NCI-H345 treated with DMSO at 0.1 percent for 48 hours (cell line): ENCODE results near the gene TOX3.
A peak's percentile ranks its signal among the peaks of the same experiment; 100 is the strongest.

Experiments used
- DNase-seq: peaks from one replicate; lab custom pipeline; 2025; ENCODE audit not compliant: unreplicated experiment; lab: John Stamatoyannopoulos, UW

Gene TOX3

GRCh38 chr16:52494145-52494544, 52.8 kb downstream of the TOX3 start:
- no peak for DNase-seq

DNA sequence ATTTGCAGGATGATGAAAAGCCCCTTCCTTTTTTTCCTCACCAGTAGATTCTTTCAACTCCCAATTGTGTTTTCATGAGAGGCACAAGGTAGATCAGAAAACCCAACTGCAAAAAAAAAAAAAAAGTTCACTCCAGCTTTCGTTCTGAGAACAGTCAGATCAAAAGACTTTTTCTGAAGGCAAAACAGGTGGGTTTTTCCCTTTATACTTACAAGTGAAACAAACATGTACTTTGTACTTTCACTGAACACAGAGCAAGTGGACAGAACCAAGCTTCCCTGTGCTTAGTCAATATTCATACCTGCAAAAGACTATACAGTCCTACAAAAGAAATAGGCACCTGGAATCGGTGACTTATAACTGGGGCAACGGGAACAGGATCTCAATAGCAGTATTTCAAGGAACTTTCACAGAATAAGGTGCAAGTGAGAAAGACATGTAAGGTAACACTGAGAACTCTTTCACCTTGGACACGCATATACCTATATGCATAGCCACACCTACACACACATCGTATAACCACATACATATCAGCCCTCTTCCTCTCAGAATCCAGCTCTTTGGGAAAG, 54.1 kb downstream of the TOX3 start:
- no peak for DNase-seq

DNA sequence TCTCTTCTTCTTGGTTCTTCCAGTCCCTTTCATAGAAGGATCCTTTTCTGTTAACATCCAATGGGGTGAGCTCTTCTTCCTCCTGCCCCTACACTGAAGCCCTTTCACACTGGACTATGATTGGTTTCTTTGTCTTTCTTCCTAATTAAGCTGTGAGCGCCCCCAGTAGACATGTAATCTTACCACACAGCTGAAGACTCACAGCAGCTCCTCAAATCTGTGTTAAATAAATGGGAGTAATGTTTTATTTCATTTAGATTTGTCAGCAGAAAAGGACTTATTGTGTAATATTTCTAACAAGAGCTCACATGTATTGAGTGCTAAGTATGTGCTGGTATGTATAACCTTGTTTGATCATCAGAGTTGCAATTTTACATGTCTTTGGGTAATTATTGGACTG, 55.7 kb downstream of the TOX3 start:
- no peak for DNase-seq

- no peak for DNase-seq
These were observed 57.0 kb downstream of the TOX3 start for GRCh38 chr16:52489894-52490293.

DNA sequence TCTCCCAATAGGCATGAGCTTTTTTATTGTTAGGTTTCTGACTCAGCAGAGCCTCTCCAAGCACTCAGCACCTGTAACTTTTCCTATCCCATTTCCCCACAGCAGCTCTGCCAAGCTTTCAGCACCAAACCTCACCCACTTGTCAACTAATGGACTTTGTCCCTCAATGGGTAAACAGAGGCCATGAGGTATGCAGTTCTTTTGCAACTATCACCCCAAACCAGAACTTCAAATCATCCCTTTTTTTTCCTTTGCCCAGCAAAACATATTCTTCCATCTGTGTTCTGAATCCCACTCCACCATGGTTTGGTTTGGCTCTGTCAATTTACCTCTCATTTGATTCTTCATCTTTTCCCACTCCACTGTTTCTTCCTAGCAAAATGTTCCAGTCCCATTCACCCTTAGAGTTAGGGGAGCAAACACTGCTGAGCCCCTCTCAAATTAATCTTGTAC, 58.1 kb downstream of the TOX3 start:
- no peak for DNase-seq

GRCh38 chr16:52487849-52488457, 59.0 kb downstream of the TOX3 start:
- DNase-seq: no peak

DNA sequence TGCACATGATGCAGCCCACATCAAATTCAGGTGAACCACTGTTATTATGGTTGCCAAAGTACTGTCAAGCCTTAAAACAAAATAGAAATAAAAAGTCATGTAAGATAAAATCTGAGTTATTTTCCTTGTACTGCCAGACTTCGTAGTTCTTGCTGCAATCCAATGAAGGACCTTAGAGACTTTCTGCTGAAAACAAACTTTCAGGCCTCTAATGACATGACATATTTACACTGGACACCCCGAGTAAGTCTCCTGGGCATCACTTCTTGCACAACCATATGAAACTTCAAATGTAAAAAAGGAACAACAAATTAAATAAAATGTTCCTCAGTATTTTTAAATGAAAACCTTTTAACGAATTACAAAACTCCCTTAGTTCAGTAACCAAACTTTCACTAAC, 66.7 kb downstream of the TOX3 start:
- DNase-seq: no peak

DNA sequence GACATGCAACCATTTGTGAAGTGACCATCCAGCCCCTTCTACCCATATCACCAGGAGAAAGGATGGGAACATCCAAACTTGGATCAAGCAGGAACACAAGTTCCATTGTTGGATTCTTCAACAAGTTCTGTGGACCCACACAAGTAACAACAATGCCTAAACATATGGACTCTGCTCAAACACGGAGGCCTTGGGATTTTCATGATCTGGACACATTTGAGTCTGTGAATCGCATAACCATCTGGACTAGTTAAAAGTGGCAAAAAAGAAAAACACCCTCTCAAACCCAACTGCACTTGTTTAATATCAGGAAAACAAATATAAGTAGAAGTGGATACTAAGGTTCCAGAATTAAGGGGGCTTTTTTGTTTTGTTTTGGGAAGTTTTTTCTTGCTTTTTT, 70.8 kb downstream of the TOX3 start:
- DNase-seq: no peak

DNA sequence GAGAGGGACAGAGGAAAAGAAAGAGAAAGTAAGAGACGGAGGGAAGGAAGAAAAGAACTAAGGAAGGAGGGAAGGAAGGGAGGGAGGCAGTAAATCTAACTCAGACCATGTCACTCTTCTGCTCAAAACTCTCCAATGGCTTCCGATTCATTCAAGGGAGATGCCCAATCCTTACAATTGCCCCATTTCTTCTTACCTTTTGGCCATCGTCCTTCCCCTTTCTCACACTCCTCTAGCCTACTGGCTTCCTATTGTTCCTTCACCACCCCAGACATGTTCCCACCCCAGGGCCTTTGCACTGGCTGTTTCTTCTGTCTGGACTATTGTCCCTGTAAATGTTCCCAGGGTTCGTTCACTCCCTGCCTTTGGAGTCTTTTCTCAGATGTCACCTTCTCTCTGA, 72.3 kb downstream of the TOX3 start:
- no peak for DNase-seq

DNA sequence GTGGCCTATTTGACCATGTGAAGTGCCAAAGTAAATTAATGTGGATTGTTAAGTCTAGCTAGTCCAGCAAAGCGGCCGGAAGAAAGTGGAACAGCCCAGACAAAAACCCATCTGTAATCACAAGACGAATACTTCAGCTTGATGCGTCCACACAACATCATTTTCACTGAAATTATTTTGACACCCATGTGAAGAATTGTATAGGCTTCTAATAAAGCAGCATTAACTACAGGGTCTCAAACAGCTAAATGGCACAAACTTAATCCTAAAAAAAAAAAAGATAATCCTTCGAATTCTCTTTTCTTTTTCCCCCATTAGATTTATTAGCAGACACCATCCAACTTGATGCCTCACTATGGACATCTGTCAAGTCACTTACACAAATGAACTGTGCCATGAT, 73.8 kb downstream of the TOX3 start:
- DNase-seq: no peak

DNA sequence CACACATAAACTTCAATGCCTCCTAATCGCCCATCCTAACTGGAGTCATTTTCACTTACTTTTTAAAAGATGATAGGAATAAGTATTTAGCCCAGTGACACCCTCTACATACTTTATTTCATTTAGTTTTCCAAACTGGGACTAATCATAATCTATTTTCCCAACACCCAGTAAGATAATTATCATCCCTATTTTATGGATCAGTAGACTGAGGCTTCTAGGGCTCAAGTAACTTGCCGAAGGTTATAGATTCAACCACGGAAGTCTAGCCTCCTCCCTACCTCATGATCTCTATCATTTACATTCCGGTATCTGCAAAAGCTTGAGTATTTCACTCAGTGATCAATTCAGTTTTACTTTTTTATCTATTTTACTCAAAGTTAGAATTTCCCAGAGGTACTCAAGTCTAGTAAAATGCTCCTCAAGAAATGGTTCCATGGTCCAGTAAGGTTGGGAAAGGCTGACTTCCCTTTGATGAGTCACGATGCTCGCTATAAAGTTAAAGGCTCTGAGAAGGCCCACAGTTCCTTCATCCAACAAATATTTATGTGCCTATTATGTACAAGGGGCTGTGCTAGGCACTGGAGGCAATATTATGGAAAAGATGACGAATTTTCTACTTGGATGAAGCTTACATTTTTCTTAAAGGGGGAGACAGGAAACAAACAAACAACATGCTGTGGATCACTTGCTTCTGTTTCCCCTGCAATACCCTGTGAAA, 75.1 kb downstream of the TOX3 start:
- no peak for DNase-seq

DNA sequence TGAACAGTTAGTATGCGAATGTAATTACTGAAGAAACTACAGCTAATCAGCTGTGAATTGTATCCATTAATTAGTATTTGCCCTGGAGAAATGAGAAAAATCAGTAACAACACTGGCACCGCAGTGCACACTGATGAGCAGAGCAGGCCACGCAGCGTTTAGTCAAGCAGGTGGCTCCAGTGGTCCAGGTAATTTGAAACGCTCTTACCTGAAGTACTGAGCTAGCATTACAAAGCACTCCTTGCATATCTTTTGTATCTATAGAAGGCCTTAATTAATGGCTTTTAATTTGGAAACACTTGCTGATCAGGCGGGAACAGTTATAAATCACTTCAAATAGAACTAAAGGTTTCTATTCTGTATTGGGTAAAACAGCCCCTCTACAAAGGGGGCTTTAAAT, 76.4 kb downstream of the TOX3 start:
- DNase-seq: peak; percentile 65

DNA sequence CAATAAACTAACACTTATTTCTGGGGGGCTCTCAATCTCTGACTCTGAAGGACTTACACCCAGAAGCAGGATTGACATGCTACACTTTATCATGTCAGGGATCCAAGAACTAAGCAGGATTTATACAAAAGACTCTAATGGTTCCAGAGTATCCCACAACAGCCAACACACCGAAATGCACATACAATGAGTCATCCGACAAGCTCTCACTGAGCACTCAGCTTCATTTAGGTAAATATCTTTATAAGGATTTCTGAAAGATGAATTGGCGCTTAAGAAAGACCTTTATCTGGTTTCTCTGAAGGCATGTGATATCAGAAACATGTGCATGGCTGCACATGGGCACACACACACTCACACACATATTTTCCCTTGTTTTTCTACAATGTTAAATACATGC, 77.2 kb downstream of the TOX3 start:
- peak; percentile 26 for DNase-seq

DNA sequence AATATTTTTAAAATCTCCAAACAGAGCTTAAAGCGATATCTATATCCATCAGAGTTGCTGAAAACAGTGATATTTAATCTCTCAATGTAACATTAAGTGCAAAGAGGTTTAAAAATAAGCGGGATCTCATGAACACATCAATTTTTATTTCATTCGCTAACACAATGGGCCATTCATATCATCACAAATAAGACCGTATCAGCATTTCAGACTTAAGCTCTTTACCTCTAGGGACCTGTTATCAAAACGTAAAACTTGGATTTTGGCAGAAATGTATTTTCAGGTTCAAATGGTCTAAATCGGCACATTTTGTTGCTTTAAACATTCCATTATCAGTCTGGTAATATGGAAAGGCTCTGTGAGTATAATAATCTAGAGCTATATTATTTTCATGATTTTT, 77.9 kb downstream of the TOX3 start:
- no peak for DNase-seq

- DNase-seq: no peak
These were observed 79.2 kb downstream of the TOX3 start for GRCh38 chr16:52467753-52468152.

GRCh38 chr16:52466994-52467393, 79.9 kb downstream of the TOX3 start:
- DNase-seq: peak; percentile 72

DNA sequence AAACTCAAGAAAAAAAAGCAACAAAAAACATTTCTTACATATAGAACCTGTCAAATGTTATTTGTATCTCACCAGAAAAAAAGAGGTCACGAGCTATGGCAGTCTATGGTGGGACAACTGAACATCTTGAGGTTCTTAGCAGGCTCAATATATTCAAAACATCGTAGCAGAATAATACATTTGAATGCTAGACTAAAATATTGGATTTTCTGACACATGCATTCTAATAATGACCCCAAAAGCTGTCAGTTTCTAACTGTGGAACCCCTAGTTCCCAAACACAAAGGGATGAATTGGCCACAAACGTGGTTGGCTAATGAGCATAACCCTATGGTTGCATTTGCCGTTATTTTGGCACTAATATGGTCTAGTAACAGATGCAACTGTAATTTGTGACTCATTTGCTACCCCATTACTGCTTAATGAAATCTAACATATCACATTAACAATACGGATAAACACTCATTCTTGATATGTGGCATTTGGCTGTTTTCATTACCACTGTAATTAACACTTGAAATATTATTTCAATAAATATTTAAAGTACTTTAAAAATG, 81.2 kb downstream of the TOX3 start:
- no peak for DNase-seq

DNA sequence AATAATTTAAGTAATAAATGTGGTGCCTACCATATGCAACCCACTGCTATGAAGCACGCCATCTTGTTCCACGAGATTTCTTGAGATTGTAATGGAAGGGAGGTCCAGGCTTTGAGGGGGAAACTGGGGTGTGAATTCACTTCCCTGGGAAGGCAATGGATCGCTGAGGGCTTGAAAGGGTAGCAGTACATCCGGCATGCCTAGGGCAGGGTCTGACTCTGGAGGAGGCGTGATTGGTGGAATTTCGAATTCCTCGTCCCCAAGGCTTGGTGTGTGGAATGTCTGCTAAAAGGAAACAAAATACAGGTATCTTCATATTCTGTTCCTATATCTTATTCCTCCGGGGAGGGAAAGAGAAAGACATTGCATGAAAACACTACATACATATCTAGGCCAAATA, 83.0 kb downstream of the TOX3 start:
- no peak for DNase-seq

DNA sequence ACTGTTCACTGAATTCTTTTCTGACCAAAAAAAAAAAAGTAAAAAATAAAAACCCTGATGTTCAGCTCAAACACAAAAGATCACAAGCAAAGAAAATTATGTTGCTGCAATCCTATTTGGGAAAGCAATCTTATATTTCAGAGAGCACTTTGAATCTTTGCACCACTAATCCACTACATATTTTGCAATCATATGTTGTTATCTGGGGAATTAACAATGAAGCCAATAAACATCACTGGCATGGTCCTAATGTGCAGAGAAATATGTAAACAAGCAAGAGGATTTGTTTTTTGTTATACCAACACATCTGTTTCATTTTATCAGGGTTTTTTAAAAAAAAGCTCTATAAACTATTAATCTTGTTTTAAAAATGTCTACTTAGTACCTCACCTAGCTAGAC, 84.1 kb downstream of the TOX3 start:
- no peak for DNase-seq

DNA sequence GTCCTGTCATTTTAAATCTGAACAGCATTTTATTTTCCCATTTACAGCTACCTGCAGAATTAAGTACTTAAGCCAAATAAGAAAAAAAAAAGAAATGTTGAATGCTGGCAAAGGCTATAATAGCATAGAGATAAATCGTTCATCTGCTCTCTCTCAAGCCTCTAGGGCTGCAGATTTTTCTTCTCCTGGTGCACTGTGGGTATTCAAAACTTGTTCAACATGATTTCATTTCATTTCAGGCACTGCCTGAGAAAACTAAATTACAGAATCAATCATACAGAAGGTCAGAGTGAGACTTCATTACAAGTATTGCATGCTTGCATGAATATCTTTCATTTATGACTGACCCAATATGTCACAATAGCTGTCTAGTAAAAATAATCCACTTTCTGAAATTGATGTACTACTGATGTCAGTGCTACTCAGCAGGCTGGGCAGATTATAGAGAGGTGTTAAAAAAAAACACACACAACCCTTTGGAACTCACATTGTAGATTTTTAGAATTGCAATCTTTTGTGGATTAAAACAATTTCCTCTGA, 86.2 kb downstream of the TOX3 start:
- no peak for DNase-seq

DNA sequence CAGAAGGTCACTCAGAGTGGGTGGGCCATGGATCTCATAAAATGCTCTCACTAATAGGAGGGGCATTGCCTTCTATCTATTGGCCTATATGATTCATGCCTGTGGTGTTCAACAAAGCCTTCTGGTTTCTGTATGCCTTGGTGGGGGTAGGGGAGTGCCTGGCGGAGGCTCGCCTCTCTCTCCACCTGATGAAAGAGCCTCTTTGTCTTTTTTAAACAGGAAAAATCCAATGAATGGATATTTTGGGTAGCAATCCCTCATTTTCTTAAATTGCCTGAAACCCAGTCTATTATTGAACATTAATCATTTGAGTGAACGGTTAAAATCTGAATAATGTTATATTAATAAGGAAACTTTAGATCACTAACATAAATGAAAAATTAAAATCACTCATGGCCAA, 90.6 kb downstream of the TOX3 start:
- no peak for DNase-seq
